ENCODE results near the gene PPP6R2.

The PPP6R2 gene

GRCh38 chr22:50417411-50418210, 74.5 kb downstream of the PPP6R2 start:
- no peaks in the 10 kb centered on the region for H3K9me2 ChIP-seq (ENCODE audit: low read depth, low read length)
- H3K79me2 ChIP-seq (ENCODE audit: insufficient read depth, low read length), result no peaks in the 10 kb centered on the region
- no peaks in the 10 kb centered on the region for H3F3A ChIP-seq (ENCODE audit: insufficient read depth, low read length)
- no peaks in the 10 kb centered on the region; the same call in 1 of the 2 replicates for H4K20me1 ChIP-seq (ENCODE audit: insufficient read depth, low read length)
- H3K36me3 ChIP-seq (ENCODE audit: insufficient read depth, low read length), result peaks cover 84% of the 10 kb centered on the region
- H3K4me2 ChIP-seq (ENCODE audit: low read length), result no peak overlapping the region
- H2AFZ ChIP-seq (ENCODE audit: low read length), result no peak overlapping the region
- no peak overlapping the region for H3K4me3 ChIP-seq (ENCODE audit: low read depth, low read length, poor library complexity, severe bottlenecking)
- no peaks in the 10 kb centered on the region for H3K9me3 ChIP-seq (ENCODE audit: low read length)
- H3K4me1 ChIP-seq (ENCODE audit: insufficient read depth, low read length, severe bottlenecking), result no peaks in the 10 kb centered on the region
- TF ChIP-seq CTCF (IDR thresholded peaks at IDR 0.05; ENCODE audit: low read length) (no peak), EZH2 (IDR thresholded peaks at IDR 0.05; ENCODE audit: borderline replicate concordance, low read length) (no peak)
- no peaks in the 10 kb centered on the region for H3K27me3 ChIP-seq (ENCODE audit: insufficient read depth, low read length)
- no peak overlapping the region for H3K27ac ChIP-seq (ENCODE audit: low read depth, low read length, poor library complexity, severe bottlenecking)
- H3K9ac ChIP-seq (ENCODE audit: low read length), result no peak overlapping the region

GRCh38 chr22:50418624-50419023, 75.5 kb downstream of the PPP6R2 start:
- Histone ChIP-seq H3K9me3 (ENCODE audit: low read length) (no peaks in the 10 kb centered on the region), H3K4me2 (ENCODE audit: low read length) (no peak overlapping the region), H3K4me3 (ENCODE audit: low read depth, low read length, poor library complexity, severe bottlenecking) (no peak overlapping the region), H3K27ac (ENCODE audit: low read depth, low read length, poor library complexity, severe bottlenecking) (no peak overlapping the region), H3F3A (ENCODE audit: insufficient read depth, low read length) (no peaks in the 10 kb centered on the region), H2AFZ (ENCODE audit: low read length) (no peak overlapping the region), H3K9me2 (ENCODE audit: low read depth, low read length) (no peaks in the 10 kb centered on the region), H3K27me3 (ENCODE audit: insufficient read depth, low read length) (no peaks in the 10 kb centered on the region), H3K9ac (ENCODE audit: low read length) (no peak overlapping the region), H3K36me3 (ENCODE audit: insufficient read depth, low read length) (peaks cover 92% of the 10 kb centered on the region), H4K20me1 (ENCODE audit: insufficient read depth, low read length) (no peaks in the 10 kb centered on the region; the same call in 1 of the 2 replicates), H3K4me1 (ENCODE audit: insufficient read depth, low read length, severe bottlenecking) (no peaks in the 10 kb centered on the region), H3K79me2 (ENCODE audit: insufficient read depth, low read length) (no peaks in the 10 kb centered on the region)
- no peak for TF ChIP-seq EZH2 (IDR thresholded peaks at IDR 0.05; ENCODE audit: borderline replicate concordance, low read length)
- no peak for TF ChIP-seq CTCF (IDR thresholded peaks at IDR 0.05; ENCODE audit: low read length)

GRCh38 chr22:50419116-50419515, 76.0 kb downstream of the PPP6R2 start:
- no peaks in the 10 kb centered on the region for H3K79me2 ChIP-seq (ENCODE audit: insufficient read depth, low read length)
- TF ChIP-seq EZH2 (IDR thresholded peaks at IDR 0.05; ENCODE audit: borderline replicate concordance, low read length) (no peak), CTCF (IDR thresholded peaks at IDR 0.05; ENCODE audit: low read length) (no peak)
- no peaks in the 10 kb centered on the region for H3K27me3 ChIP-seq (ENCODE audit: insufficient read depth, low read length)
- no peak overlapping the region for H3K4me3 ChIP-seq (ENCODE audit: low read depth, low read length, poor library complexity, severe bottlenecking)
- H3K9me3 ChIP-seq (ENCODE audit: low read length), result no peaks in the 10 kb centered on the region
- peaks cover 93% of the 10 kb centered on the region for H3K36me3 ChIP-seq (ENCODE audit: insufficient read depth, low read length)
- H3K4me1 ChIP-seq (ENCODE audit: insufficient read depth, low read length, severe bottlenecking), result no peaks in the 10 kb centered on the region
- no peak overlapping the region for H3K4me2 ChIP-seq (ENCODE audit: low read length)
- no peaks in the 10 kb centered on the region; the same call in 1 of the 2 replicates for H4K20me1 ChIP-seq (ENCODE audit: insufficient read depth, low read length)
- H3K9ac ChIP-seq (ENCODE audit: low read length), result no peak overlapping the region
- H3K27ac ChIP-seq (ENCODE audit: low read depth, low read length, poor library complexity, severe bottlenecking), result no peak overlapping the region
- H2AFZ ChIP-seq (ENCODE audit: low read length), result no peak overlapping the region
- H3K9me2 ChIP-seq (ENCODE audit: low read depth, low read length), result no peaks in the 10 kb centered on the region
- no peaks in the 10 kb centered on the region for H3F3A ChIP-seq (ENCODE audit: insufficient read depth, low read length)

Data from OCI-LY1 (cell line).